Measurements from ENCODE around the gene SRGAP2C.

- TF ChIP-seq, protein P1, sequence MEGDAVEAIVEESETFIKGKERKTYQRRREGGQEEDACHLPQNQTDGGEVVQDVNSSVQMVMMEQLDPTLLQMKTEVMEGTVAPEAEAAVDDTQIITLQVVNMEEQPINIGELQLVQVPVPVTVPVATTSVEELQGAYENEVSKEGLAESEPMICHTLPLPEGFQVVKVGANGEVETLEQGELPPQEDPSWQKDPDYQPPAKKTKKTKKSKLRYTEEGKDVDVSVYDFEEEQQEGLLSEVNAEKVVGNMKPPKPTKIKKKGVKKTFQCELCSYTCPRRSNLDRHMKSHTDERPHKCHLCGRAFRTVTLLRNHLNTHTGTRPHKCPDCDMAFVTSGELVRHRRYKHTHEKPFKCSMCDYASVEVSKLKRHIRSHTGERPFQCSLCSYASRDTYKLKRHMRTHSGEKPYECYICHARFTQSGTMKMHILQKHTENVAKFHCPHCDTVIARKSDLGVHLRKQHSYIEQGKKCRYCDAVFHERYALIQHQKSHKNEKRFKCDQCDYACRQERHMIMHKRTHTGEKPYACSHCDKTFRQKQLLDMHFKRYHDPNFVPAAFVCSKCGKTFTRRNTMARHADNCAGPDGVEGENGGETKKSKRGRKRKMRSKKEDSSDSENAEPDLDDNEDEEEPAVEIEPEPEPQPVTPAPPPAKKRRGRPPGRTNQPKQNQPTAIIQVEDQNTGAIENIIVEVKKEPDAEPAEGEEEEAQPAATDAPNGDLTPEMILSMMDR (IDR thresholded peaks at IDR 0.05) = no peak
- no peak for TF ChIP-seq EP300 (IDR thresholded peaks at IDR 0.05)
- TF ChIP-seq POLR2AphosphoS5 (IDR thresholded peaks at IDR 0.05) = no peak
- no peak for TF ChIP-seq POLR2A (IDR thresholded peaks at IDR 0.05)
Observed at GRCh38 chr1:121440993-121441392, 256.2 kb downstream of the SRGAP2C start.
